G401.6 (cell line): ENCODE data around the gene BTBD6.
"Not testable (repeated sequence)": the region's sequence is repeated elsewhere in the genome, so short reads cannot be mapped to it uniquely, and the experiment has no call there.

Source experiments
- FAIRE-seq: peaks from 2 replicates; lab custom pipeline; 2012; peaks lifted over from hg19 to GRCh38; lab: Jason Lieb, UNC

The BTBD6 gene

GRCh38 chr14:105297311-105297710 is 49.0 kb downstream of the BTBD6 start:
- not testable (repeated sequence) for FAIRE-seq

GRCh38 chr14:105299654-105300541 is 51.6 kb downstream of the BTBD6 start:
- FAIRE-seq, result no peak
